IMR-90 (cell line): ENCODE measurements around the gene TRIO. TPM values are rescaled to one million over a fixed set of nuclear protein-coding genes. Genes with fewer than 3 reads are reported as not detected.

ENCODE experiments used
- CHD1 ChIP-seq: IDR thresholded peaks from 2 replicates; pipeline ENCODE4 v1.6.1; 2012; ENCODE audit warnings: low read depth, low read length, improper control_type of control experiment
- ELK1 ChIP-seq: fragments of 150-350 bp; IDR thresholded peaks from 2 replicates; pipeline ENCODE4 v1.6.1; 2016; ENCODE audit warnings: low read depth, mild to moderate bottlenecking, low read length, moderate library complexity, borderline replicate concordance
- NFE2L2 ChIP-seq: fragments of 150-350 bp; IDR thresholded peaks from 2 replicates; pipeline ENCODE4 v1.6.1; 2016; ENCODE audit warnings: low read depth, mild to moderate bottlenecking, low read length
- RFX5 ChIP-seq: IDR thresholded peaks from 2 replicates; pipeline ENCODE4 v1.8.0; 2012; ENCODE audit warnings: low read depth, mild to moderate bottlenecking, low read length, moderate library complexity
- polyA plus RNA-seq, 3 experiments: library from polyadenylated mRNA; depleted of rRNA; stranded (reverse); fragments of >200 nt; gene quantifications; 2 replicates each; pipeline ENCODE4 v1.2.3, GENCODE V29; 2012; ENCODE audit warnings: low replicate concordance in 1 of 3
- total RNA-seq: library from RNA; depleted of rRNA; stranded (reverse); fragments of >200 nt; gene quantifications from 2 replicates; pipeline ENCODE4 v1.2.3, GENCODE V29; 2012

TRIO gene
- total and polyA plus RNA-seq, 2 of the 4 experiments (the other 2 are of a cell fraction), result 206 to 522 TPM

- TF ChIP-seq ELK1 (no peak), RFX5 (no peak), NFE2L2 (no peak), CHD1 (no peak)
Observed at GRCh38 chr5:14266686-14267085, 123.5 kb downstream of the TRIO start (continued).
